Measurements from ENCODE around the gene SDHA. TPM values are rescaled to one million over a fixed set of nuclear protein-coding genes. Genes with fewer than 3 reads are reported as not detected.

The SDHA gene
- total RNA-seq, 1 experiment from 2014 or later = 163 TPM

DNA sequence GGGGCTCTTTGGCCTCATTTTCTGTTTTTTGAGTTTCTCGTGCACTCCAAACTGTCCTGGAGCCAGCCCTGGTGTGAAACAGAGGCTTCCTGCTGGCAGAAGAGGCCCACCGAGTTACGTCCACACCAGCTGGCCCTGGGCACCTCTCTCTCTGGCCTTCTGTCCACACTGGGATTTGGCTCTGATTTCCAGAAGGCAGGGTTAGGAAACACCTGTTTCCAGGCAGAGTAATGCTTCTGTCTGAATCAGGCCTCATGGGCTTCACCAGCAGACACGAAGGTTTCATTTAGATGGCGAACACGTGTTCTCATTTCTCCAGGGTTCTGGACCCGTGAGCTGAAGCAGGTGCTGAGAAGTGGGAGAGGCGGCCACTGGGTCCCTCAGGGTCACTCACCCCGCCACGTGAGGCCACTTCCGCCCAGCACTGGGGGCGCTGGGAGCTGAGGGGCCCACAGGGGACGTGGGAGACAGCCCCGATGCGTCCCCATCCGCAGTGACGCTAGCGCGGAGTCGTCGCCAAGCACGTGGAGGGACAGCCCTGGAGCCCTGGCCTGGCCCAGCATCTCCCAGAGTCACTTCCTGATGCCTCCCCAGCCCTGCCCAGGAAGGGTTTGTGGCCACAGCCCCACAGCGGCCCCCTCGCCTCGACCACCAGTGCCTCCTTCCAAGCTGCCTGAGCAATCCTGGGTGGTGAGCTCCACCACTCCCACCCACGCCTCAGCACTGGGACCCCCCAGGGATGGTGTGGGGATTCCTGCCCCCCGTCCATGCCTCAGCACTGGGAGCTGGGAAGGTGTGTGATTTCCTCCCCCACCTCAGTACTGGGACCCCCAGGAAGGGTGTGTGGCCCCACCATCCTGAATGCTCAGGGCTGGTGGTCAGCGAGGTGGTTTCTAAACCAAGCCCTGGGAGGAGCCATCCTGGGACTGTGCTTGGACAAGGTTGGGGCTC is 31.8 kb upstream of the SDHA start:
- Histone ChIP-seq H3K4me2 (ENCODE audit: low read length) (no peak overlapping the region), H3K36me3 (ENCODE audit: low read depth, low read length) (no peaks in the 10 kb centered on the region), H3K4me3 (ENCODE audit: low read length) (no peak overlapping the region), H3K9me3 (ENCODE audit: low read length) (no peaks in the 10 kb centered on the region), H3K9me2 (replicated peaks; ENCODE audit: low read length) (no peaks in the 10 kb centered on the region), H3K9ac (ENCODE audit: low read length) (no peak overlapping the region), H3F3A (ENCODE audit: low read length, unreplicated experiment) (no peaks in the 10 kb centered on the region), H3K27ac (ENCODE audit: low read length) (no peak overlapping the region), H4K20me1 (ENCODE audit: low read length) (no peaks in the 10 kb centered on the region), H3K79me2 (ENCODE audit: low read length) (no peaks in the 10 kb centered on the region), H3K4me1 (ENCODE audit: insufficient read depth, low read length) (peaks cover 11% of the 10 kb centered on the region), H2AFZ (ENCODE audit: low read length) (no peak overlapping the region), H3K27me3 (ENCODE audit: low read length) (no peaks in the 10 kb centered on the region)
- ChIA-PET POLR2A (ENCODE audit: unreplicated experiment) (no interaction called here), CTCF (no interaction called here)
- no peak for DNase-seq
- no TSS peak for BruUV-seq (replicated peaks)
- TF ChIP-seq EZH2phosphoT487 (IDR thresholded peaks at IDR 0.05; ENCODE audit: borderline replicate concordance, low read length) (no peak), EZH2 (IDR thresholded peaks at IDR 0.05; ENCODE audit: low read length, unreplicated experiment) (no peak)
- TF ChIP-seq, protein P1, sequence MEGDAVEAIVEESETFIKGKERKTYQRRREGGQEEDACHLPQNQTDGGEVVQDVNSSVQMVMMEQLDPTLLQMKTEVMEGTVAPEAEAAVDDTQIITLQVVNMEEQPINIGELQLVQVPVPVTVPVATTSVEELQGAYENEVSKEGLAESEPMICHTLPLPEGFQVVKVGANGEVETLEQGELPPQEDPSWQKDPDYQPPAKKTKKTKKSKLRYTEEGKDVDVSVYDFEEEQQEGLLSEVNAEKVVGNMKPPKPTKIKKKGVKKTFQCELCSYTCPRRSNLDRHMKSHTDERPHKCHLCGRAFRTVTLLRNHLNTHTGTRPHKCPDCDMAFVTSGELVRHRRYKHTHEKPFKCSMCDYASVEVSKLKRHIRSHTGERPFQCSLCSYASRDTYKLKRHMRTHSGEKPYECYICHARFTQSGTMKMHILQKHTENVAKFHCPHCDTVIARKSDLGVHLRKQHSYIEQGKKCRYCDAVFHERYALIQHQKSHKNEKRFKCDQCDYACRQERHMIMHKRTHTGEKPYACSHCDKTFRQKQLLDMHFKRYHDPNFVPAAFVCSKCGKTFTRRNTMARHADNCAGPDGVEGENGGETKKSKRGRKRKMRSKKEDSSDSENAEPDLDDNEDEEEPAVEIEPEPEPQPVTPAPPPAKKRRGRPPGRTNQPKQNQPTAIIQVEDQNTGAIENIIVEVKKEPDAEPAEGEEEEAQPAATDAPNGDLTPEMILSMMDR (conservative IDR thresholded peaks at IDR 0.05; ENCODE audit: low read depth, low read length) = no peak
- intact Hi-C loops (cut with micrococcal nuclease) = no loop called here
- ATAC-seq = no peak

DNA sequence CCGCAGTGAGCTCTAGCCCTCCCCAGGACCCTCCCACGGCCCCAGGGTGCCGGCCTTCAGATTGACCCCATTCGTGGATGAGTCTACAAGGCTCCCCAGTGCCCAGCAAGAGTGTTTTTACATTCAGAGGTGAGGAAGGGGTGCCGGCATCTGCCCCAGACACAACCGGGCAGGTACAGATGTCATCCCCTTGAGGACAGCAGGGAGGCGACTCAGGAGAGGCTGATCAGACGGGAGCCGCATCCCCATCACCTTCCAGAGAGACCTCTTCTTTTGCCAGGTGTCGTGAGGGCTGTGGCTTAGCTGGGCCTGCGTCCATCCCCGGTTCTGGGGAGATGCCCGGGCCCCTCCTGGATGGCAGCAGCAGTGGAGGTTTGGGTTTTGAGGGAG is 31.1 kb upstream of the SDHA start:
- H3K9ac ChIP-seq (ENCODE audit: low read length) = no peak overlapping the region
- no peaks in the 10 kb centered on the region for H3F3A ChIP-seq (ENCODE audit: low read length, unreplicated experiment)
- H3K79me2 ChIP-seq (ENCODE audit: low read length) = no peaks in the 10 kb centered on the region
- H3K4me3 ChIP-seq (ENCODE audit: low read length) = no peak overlapping the region
- intact Hi-C loops (cut with micrococcal nuclease) = no loop called here
- H3K4me2 ChIP-seq (ENCODE audit: low read length) = no peak overlapping the region
- H3K9me2 ChIP-seq (replicated peaks; ENCODE audit: low read length) = no peaks in the 10 kb centered on the region
- H3K9me3 ChIP-seq (ENCODE audit: low read length) = no peaks in the 10 kb centered on the region
- TF ChIP-seq, protein P1 (conservative IDR thresholded peaks at IDR 0.05; ENCODE audit: low read depth, low read length) = no peak
- no peak for TF ChIP-seq EZH2phosphoT487 (IDR thresholded peaks at IDR 0.05; ENCODE audit: borderline replicate concordance, low read length)
- TF ChIP-seq EZH2 (IDR thresholded peaks at IDR 0.05; ENCODE audit: low read length, unreplicated experiment) = no peak
- no peaks in the 10 kb centered on the region for H3K36me3 ChIP-seq (ENCODE audit: low read depth, low read length)
- DNase-seq (no peak), ATAC-seq (no peak)
- no TSS peak for BruUV-seq (replicated peaks)
- H3K27me3 ChIP-seq (ENCODE audit: low read length) = no peaks in the 10 kb centered on the region
- POLR2A ChIA-PET (ENCODE audit: unreplicated experiment) = no interaction called here
- peaks cover 11% of the 10 kb centered on the region for H3K4me1 ChIP-seq (ENCODE audit: insufficient read depth, low read length)
- no peaks in the 10 kb centered on the region for H4K20me1 ChIP-seq (ENCODE audit: low read length)
- H2AFZ ChIP-seq (ENCODE audit: low read length) = no peak overlapping the region
- no peak overlapping the region for H3K27ac ChIP-seq (ENCODE audit: low read length)
- CTCF ChIA-PET = no interaction called here
